ENCODE measurements around the gene CDC42EP3.

Gene CDC42EP3

GRCh38 chr2:37671009-37671815, at the start of gene CDC42EP3:
TSS of gene CDC42EP3 (minus strand) at chr2:37671642. CDS start at chr2:37646587, 25,055 bp downstream.
- peak; percentile 43 to 89 for DNase-seq

GRCh38 chr2:37721201-37721560, 49.7 kb upstream of the CDC42EP3 start:
- peak; percentile 7 to 47 for DNase-seq

- DNase-seq: peak in 1 of 2 experiments; percentile 5
Measured at GRCh38 chr2:37720533-37721200, 49.2 kb upstream of the CDC42EP3 start.

GRCh38 chr2:37718515-37719161, 47.2 kb upstream of the CDC42EP3 start:
- DNase-seq: no peak

- DNase-seq: peak in 1 of 2 experiments; percentile 6
Measured at GRCh38 chr2:37713258-37713700, 41.8 kb upstream of the CDC42EP3 start.

GRCh38 chr2:37711831-37712230, 40.4 kb upstream of the CDC42EP3 start:
- no peak for DNase-seq

GRCh38 chr2:37711308-37711731, 39.9 kb upstream of the CDC42EP3 start:
- DNase-seq: no peak

- no peak for DNase-seq
Measured at GRCh38 chr2:37709111-37709510, 37.7 kb upstream of the CDC42EP3 start.

GRCh38 chr2:37708146-37708545, 36.7 kb upstream of the CDC42EP3 start:
- DNase-seq: no peak

- no peak for DNase-seq
Measured at GRCh38 chr2:37707393-37707792, 36.0 kb upstream of the CDC42EP3 start.

GRCh38 chr2:37706334-37707183, 35.1 kb upstream of the CDC42EP3 start:
- DNase-seq: no peak

- DNase-seq: no peak
Measured at GRCh38 chr2:37705191-37705590, 33.7 kb upstream of the CDC42EP3 start.

- no peak for DNase-seq
Measured at GRCh38 chr2:37698931-37699481, 27.6 kb upstream of the CDC42EP3 start.

GRCh38 chr2:37695336-37695735, 23.9 kb upstream of the CDC42EP3 start:
- DNase-seq: no peak

- no peak for DNase-seq
Measured at GRCh38 chr2:37692711-37693110, 21.3 kb upstream of the CDC42EP3 start.

- DNase-seq: no peak
Measured at GRCh38 chr2:37689751-37690150, 18.3 kb upstream of the CDC42EP3 start.

GRCh38 chr2:37688771-37689468, 17.5 kb upstream of the CDC42EP3 start:
- no peak for DNase-seq

- no peak for DNase-seq
Measured at GRCh38 chr2:37686792-37687526, 15.5 kb upstream of the CDC42EP3 start.

- DNase-seq: no peak
Measured at GRCh38 chr2:37684809-37685208, 13.4 kb upstream of the CDC42EP3 start.

- no peak for DNase-seq
Measured at GRCh38 chr2:37683921-37684780, 12.7 kb upstream of the CDC42EP3 start.
